K562 (cell line): Measurements from ENCODE around the gene SMAD5.

Experiments
- CBX8 ChIP-seq: fragments of 200-600 bp; sonication (generic); IDR thresholded peaks from 2 replicates; pipeline ENCODE4 v1.6.1; 2012; ENCODE audit warnings: borderline replicate concordance, mixed run types, low read depth, mild to moderate bottlenecking, moderate library complexity, mixed read lengths, low read length, control low read depth, inconsistent platforms; ENCODE audit not compliant: poor library complexity, severe bottlenecking; ENCODE audit errors: extremely low read depth
- EZH2 ChIP-seq: IDR thresholded peaks from 2 replicates; pipeline ENCODE4 v1.6.1; 2012; ENCODE audit warnings: low read depth, mild to moderate bottlenecking, inconsistent platforms, low read length, borderline replicate concordance
- NCOR1 ChIP-seq: fragments of 450-650 bp; IDR thresholded peaks from 2 replicates; pipeline ENCODE4 v1.6.1; 2016; ENCODE audit warnings: mild to moderate bottlenecking, moderate library complexity
- NFXL1 ChIP-seq: fragments of 450-650 bp; formaldehyde crosslinking; IDR thresholded peaks from 2 replicates; pipeline ENCODE4 v1.4.0; 2021; ENCODE audit warnings: mild to moderate bottlenecking
- RAD21 ChIP-seq, 2 experiments: fragments of 250-450 bp in 1 of 2; fragments of 450-650 bp in 1 of 2; sonication (Bioruptor Pico) in 1 of 2; formaldehyde crosslinking in 1 of 2; IDR thresholded peaks in 1 of 2; conservative IDR thresholded peaks in 1 of 2; 2 replicates each; pipeline versions ENCODE4 v1.4.0 to v1.8.0; 2020 to 2022; ENCODE audit warnings: mild to moderate bottlenecking in 2 of 2, moderate library complexity in 1 of 2
- RFX5 ChIP-seq: IDR thresholded peaks from 2 replicates; pipeline ENCODE4 v1.6.1; 2011; ENCODE audit warnings: low read depth, mild to moderate bottlenecking, improper control_type of control experiment, low read length
- SIN3A ChIP-seq, 2 experiments: fragments of 150-350 bp in 1 of 2; IDR thresholded peaks; 2 replicates each; pipeline ENCODE4 v1.6.1; 2011 to 2016; ENCODE audit warnings: borderline replicate concordance in 2 of 2, low read depth in 2 of 2, low read length in 2 of 2, mild to moderate bottlenecking in 2 of 2, moderate library complexity in 2 of 2; ENCODE audit not compliant: control insufficient read depth in 1 of 2
- SIRT6 ChIP-seq: IDR thresholded peaks from one replicate; pipeline ENCODE4 v1.6.1; 2012; ENCODE audit warnings: low read depth, mild to moderate bottlenecking, control low read depth, inconsistent platforms, low read length, moderate library complexity
- TF ChIP-seq, protein P1 (sequence below): sonication (generic); formaldehyde crosslinking; IDR thresholded peaks from 2 replicates; pipeline ENCODE4 v1.8.1; 2023; ENCODE audit warnings: mild to moderate bottlenecking, missing genetic modification reagents
- TF ChIP-seq, protein P2 (sequence below), 2 experiments: fragments of 450-650 bp; formaldehyde crosslinking in 1 of 2; IDR thresholded peaks; 2 replicates each; pipeline versions ENCODE4 v1.4.0 to v1.6.1; 2014 to 2020; ENCODE audit warnings: mild to moderate bottlenecking in 2 of 2, borderline replicate concordance in 1 of 2, low read depth in 1 of 2

DNA sequence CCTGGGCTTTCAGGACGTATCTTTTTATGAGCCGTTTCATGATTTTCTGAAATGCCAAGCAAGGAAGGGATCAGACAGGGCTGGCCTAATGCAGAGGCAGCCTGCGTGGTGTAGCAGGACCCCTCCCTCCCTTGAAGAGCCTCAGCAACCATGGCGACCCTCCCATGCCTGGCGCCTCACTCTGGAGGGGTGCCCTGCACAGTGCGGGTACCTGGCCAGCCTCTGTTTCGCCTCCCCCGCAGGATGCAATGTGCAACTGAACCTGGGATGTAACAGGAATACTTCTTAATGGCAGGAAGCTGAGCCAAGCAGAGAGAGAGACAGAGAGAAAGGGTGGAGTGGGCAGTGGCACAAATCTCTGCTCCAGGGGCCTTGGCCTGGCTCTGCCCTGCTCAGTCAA, 83.6 kb downstream of the SMAD5 start:
- TF ChIP-seq CBX8 (no peak), SIRT6 (no peak), RAD21 (CRISPR knock-in tag; conservative IDR thresholded peaks at IDR 0.05 in 1 of 2, IDR thresholded peaks at IDR 0.05 in 1 of 2) (no peak), NFXL1 (CRISPR knock-in tag) (no peak), EZH2 (no peak), RFX5 (no peak), NCOR1 (no peak), SIN3A (IDR thresholded peaks at IDR 0.05; ENCODE audit: borderline replicate concordance in 2 of 2, control insufficient read depth in 1 of 2, low read depth in 2 of 2, low read length in 2 of 2) (no peak)
- TF ChIP-seq, protein P1, sequence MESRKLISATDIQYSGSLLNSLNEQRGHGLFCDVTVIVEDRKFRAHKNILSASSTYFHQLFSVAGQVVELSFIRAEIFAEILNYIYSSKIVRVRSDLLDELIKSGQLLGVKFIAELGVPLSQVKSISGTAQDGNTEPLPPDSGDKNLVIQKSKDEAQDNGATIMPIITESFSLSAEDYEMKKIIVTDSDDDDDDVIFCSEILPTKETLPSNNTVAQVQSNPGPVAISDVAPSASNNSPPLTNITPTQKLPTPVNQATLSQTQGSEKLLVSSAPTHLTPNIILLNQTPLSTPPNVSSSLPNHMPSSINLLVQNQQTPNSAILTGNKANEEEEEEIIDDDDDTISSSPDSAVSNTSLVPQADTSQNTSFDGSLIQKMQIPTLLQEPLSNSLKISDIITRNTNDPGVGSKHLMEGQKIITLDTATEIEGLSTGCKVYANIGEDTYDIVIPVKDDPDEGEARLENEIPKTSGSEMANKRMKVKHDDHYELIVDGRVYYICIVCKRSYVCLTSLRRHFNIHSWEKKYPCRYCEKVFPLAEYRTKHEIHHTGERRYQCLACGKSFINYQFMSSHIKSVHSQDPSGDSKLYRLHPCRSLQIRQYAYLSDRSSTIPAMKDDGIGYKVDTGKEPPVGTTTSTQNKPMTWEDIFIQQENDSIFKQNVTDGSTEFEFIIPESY (CRISPR knock-in tag) = no peak
- TF ChIP-seq, protein P2, sequence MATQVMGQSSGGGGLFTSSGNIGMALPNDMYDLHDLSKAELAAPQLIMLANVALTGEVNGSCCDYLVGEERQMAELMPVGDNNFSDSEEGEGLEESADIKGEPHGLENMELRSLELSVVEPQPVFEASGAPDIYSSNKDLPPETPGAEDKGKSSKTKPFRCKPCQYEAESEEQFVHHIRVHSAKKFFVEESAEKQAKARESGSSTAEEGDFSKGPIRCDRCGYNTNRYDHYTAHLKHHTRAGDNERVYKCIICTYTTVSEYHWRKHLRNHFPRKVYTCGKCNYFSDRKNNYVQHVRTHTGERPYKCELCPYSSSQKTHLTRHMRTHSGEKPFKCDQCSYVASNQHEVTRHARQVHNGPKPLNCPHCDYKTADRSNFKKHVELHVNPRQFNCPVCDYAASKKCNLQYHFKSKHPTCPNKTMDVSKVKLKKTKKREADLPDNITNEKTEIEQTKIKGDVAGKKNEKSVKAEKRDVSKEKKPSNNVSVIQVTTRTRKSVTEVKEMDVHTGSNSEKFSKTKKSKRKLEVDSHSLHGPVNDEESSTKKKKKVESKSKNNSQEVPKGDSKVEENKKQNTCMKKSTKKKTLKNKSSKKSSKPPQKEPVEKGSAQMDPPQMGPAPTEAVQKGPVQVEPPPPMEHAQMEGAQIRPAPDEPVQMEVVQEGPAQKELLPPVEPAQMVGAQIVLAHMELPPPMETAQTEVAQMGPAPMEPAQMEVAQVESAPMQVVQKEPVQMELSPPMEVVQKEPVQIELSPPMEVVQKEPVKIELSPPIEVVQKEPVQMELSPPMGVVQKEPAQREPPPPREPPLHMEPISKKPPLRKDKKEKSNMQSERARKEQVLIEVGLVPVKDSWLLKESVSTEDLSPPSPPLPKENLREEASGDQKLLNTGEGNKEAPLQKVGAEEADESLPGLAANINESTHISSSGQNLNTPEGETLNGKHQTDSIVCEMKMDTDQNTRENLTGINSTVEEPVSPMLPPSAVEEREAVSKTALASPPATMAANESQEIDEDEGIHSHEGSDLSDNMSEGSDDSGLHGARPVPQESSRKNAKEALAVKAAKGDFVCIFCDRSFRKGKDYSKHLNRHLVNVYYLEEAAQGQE (IDR thresholded peaks at IDR 0.05; ENCODE audit: borderline replicate concordance) = no peak
- TF ChIP-seq, protein P2 (CRISPR knock-in tag; IDR thresholded peaks at IDR 0.05; ENCODE audit: low read depth) = no peak
